ENCODE measurements around the gene FAM107B. TPM values are rescaled to one million over a fixed set of nuclear protein-coding genes. Genes with fewer than 3 reads are reported as not detected.
"Not testable (repeated sequence)": the region's sequence is repeated elsewhere in the genome, so short reads cannot be mapped to it uniquely, and the experiment has no call there.

The FAM107B gene
- polyA plus RNA-seq, 3 donors: 80.1 to 108 (median 96.5) TPM

DNA sequence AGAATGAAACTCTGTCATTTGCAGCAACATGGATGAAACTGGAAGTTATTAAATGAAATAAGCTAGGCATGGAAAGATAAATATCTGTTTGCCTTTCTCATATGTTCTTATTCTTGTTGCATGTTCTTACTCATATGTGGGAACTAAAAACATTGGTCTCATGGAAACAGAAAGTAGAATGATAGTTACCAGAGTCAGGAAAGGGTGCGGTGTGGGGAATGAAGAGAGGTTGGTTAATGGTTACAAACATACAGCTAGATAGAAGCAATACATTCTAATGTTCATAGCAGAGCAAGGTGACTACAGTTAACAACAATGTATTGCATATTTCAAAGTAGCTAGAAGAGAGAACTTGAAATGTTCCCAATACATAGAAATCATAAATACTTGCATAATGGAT, 105.1 kb downstream of the FAM107B start:
- DNase-seq: no peak

DNA sequence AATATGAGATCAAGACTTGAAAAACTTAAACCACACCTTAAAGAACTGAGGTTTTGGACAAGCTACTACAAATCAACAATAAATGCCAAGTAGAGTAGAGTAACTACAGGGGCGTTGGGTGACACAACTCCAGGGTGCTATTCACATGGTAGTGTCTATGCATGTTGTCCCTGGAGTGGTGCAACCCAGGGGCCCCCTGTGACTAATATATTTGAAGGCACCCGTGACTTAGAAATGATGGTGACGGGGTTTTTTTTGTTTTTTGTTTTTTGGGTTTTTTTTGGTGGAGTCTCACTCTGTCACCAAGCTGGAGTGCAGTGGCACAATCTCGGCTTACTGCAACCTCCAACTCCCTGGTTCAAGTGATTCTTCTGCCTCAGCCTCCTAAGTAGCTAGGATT, 106.9 kb downstream of the FAM107B start:
- DNase-seq: no peak

GRCh38 chr10:14667280-14667679, 107.4 kb downstream of the FAM107B start:
- DNase-seq: no peak

- no peak for DNase-seq
Measured at GRCh38 chr10:14665865-14666857, 108.5 kb downstream of the FAM107B start.

DNA sequence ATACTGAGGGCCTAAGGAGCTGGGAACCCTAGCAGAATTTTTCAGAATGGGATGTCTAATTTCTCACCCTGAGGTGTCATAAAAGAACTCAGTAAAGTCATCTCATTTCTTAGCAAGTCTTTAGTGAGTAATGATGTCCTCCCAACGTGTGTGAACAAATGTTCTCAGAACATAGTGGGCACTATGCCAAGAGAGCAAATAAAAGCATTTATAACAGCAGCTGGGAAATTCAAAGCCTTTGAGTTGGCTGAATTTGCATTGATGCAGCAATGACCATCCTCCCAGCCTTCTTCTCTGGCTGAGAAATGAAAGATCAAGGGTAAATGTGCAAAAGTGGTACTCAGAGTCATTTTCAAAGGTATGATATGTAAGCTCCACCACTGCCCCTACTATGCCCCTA, 109.4 kb downstream of the FAM107B start:
- DNase-seq: no peak

DNA sequence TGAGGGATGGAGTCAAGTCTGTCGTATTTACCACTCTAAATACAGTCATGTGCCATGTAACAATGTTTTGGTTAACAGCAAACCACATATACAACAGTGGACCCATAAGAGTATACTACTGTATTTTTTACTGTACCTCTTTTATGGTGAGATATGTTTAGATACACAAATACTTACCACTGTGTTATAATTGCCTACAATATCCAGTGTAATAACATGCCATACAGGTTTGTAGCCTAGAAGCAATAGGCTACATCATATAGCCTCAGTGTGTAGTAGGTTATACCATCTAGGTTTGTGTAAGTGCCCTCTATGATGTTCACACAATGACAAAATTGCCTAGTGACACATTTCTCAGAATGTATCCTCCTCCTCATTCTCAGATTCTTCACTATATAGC, 110.4 kb downstream of the FAM107B start:
- no peak for DNase-seq

DNA sequence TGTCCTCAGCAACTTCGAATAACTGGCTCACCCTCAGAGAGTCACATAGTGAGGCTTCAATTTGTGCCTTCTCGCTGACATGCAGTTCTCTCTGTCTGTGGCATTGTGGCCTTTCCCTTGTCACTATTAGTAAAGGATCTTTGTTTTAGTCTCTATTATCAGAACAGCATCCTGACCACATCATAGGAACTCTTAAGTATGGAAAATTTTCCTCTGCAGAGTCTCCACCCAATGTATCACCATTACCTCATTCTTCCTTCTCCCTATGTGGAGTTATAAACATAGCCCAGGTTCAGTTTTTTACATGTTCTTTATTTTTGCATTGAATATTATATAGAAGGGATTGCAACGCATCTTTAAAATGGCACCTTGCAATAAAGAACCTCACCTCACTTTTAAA, 112.9 kb downstream of the FAM107B start:
- no peak for DNase-seq

- no peak for DNase-seq
Measured at GRCh38 chr10:14660831-14661230, 113.9 kb downstream of the FAM107B start.

DNA sequence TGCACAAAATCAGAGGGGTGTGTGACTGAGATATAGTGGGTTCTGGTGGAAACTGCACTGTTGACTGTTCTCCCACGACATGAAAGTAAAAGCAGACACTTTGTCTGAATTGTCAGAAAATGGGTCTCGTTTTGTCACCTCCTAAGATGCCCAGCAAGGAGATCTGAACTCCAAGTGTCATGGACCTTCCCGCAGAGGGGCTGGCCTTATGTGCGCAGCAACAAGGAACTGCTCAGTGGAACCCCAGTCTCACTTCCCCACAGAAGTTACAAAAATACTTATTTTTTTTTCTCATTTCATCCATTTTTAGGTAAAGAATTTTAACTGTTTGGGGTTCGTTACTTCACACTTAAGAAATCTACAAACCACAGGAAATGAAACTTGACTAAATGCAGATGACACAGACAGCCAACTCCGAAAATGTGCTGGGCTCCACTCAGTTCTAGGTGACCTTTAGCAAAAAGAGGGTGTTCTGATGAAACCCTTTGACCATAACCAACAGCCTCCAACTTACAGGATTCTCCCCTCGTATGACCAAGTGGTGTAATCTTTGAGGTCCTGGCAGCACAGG, 115.0 kb downstream of the FAM107B start:
- no peak for DNase-seq

GRCh38 chr10:14659137-14659536, 115.6 kb downstream of the FAM107B start:
- not testable (repeated sequence) for DNase-seq

DNA sequence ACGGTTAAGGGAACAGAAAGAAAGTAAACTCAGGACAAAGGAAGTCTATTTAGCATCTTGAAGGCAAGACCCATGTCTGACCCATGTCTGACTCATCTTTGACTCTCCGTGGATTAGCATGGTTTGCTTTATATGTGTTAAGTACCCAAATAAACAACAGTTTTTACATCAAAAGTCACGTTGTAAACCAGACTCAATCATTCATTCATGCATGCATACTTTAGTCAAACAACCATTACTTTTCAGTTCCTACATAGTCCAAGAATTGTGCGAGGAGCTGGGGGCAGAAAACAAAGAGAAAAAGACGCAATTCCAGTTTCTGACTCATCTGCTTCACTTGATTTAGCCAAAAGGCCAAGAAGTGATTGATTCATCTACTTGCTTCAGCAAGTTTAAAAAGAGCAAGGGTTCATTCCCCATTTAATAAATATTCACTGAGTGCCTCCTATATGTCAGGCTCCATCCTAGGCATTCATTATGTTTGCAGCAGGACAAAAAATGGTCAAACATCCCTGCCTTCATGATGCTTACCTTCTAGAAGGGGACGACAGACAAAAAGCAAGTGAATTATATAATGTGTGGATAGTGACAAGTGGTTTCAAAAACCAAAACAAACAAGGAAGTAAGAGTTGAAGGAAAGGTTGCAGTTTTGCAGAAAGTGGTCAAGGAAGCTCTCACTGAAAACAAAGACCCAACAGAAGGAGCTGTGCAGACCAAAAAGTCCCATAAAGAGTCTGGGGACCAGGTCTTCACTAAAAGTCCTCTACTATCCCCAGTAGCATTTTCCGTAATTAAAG, 116.2 kb downstream of the FAM107B start:
- DNase-seq: no peak

DNA sequence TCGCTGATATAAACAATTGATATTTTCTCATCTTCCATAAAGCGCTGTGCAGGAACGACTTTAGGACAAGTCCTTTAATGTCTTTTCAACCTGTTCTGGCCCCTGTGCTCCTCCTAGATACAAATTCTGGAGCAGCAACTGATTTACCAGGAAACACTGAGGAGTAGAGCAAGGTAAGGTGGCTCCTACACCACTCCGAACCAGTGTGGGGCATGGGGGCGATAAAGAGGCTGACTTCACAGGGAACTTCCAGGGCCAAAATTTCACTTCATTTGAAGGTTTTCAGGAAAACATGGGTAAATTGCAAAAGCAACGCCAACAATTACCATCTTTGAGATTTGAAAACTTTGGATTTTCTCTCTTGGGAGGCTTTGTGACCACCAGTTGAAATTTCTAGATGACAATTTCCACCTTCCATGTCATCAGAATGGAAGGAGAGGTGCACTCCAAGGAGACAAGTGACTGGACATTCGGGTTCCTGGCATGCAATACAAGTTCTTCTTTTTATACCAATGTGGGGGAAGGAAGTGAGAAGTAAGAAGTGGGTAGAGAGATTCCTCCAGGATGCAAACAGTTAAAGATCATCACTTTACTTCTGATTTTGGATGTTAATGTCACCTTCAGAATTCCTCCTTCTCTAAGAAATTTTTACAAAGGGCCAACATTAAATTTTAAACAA, 118.5 kb downstream of the FAM107B start:
- DNase-seq: no peak

DNA sequence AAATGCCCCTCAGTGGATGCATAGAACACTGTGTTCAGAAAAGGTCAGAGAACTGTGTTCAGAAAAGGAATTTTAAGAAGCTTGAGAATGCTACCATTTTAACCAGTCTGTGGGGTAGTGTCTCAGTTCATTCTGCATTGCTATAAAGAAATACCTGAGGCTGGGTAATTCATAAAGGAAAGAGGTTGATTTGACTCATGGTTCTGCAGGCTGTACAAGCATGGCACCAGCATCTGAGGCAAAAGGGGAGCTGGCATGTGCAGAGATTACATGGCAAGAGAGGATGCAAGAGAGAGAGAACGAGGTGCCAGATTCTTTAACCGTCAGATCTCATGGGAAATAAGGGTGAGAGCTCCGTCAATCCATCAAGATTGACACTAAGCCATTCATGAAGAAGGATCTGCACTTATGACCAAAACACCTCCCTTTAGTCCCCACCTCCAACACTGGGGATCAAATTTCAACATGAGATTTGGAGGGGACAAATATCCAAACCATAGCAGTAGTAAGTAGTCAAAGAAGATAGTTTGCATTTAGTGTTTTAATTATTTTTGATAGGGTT, 119.8 kb downstream of the FAM107B start:
- no peak for DNase-seq

- peak; percentile 86 for DNase-seq
Measured at GRCh38 chr10:14653271-14654161, 121.2 kb downstream of the FAM107B start.

- DNase-seq: no peak
Measured at GRCh38 chr10:14652816-14653215, 121.9 kb downstream of the FAM107B start.

DNA sequence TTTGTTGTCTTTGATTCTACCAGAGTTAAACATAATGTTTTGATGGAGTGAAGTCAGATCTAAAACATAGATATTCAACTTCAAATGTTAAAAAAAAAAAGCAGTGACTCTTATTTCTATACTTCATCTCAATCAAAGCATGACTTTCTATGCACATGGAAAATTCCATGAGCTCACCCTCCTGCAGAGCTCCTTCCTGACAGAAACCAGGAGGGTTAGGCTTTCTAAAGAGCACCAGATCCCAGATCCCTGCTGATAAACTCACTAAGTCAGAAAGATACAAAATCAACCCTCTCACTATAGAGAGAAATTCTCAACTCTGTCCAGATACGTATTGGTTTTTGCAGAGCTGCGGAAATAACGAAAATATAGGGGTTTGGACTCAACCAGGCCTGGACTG, 122.6 kb downstream of the FAM107B start:
- no peak for DNase-seq

- DNase-seq: no peak
Measured at GRCh38 chr10:14649739-14650138, 125.0 kb downstream of the FAM107B start.

GRCh38 chr10:14648946-14649345, 125.8 kb downstream of the FAM107B start:
- DNase-seq: no peak

DNA sequence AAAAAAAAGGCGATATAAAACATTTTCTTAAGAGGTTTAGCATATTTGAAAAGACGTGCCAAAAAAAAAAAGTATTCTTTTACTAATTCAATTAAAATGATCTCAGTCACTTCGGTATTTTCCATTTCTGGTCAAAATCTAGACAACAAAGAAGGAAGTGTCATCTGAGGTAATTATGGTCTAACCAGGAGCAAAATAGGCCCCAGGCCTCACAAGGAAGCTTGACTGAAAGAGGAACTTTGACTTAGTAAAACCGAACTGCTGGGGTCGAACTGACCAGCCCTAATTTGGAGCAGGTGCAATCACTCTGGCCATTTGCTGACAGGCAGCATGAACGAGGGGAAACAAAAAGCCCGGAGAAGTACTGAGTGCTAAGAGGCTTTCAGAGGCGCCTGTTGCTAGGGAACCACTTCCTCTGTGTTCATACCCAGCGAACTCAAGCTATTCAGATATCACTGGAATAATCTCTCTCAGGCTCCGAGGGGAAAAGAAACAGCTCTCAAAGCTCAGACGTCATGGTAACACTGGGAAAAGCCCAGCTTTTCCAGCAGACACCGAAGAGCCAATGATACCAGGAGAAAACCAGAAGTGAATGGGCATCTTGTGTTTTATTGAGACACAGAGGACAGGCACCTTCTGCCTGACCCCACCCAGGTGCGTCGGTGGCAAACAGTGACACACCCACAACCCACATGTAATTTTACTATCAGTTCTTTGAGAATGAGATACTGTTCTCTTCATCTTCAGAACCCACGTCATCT, 126.5 kb downstream of the FAM107B start:
- DNase-seq: peak; percentile 95

Data from renal pelvis (tissue), 4 donors.